ENCODE measurements around the gene SULT1B1.

DNA sequence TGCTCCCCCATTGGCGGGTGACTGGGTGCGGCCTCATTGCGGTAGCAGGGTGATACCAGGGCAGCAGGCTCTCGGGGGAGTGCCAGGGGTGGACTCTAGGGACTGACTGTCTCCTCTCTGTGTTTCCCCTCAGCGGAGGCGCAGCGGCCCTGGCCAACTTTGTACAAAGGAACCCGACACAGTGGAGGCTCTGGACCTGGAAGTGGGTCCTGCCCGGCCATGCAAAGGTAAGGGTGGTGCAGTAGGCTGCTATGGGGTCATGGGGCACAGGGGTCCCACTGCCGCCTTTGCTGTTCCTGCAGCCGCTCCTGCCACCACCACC, 16.3 kb downstream of the SULT1B1 start:
- TF ChIP-seq, protein P1, sequence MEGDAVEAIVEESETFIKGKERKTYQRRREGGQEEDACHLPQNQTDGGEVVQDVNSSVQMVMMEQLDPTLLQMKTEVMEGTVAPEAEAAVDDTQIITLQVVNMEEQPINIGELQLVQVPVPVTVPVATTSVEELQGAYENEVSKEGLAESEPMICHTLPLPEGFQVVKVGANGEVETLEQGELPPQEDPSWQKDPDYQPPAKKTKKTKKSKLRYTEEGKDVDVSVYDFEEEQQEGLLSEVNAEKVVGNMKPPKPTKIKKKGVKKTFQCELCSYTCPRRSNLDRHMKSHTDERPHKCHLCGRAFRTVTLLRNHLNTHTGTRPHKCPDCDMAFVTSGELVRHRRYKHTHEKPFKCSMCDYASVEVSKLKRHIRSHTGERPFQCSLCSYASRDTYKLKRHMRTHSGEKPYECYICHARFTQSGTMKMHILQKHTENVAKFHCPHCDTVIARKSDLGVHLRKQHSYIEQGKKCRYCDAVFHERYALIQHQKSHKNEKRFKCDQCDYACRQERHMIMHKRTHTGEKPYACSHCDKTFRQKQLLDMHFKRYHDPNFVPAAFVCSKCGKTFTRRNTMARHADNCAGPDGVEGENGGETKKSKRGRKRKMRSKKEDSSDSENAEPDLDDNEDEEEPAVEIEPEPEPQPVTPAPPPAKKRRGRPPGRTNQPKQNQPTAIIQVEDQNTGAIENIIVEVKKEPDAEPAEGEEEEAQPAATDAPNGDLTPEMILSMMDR (IDR thresholded peaks at IDR 0.05; ENCODE audit: control extremely low read depth in 1 of 3, insufficient read depth in 1 of 3, low read depth in 1 of 3, low read length in 3 of 3) = no peak
- TF ChIP-seq JUND (IDR thresholded peaks at IDR 0.05; ENCODE audit: low read length) (no peak), TAF1 (IDR thresholded peaks at IDR 0.05; ENCODE audit: low read depth, low read length) (no peak), YY1 (IDR thresholded peaks at IDR 0.05; ENCODE audit: low read depth, low read length) (no peak), BACH1 (IDR thresholded peaks at IDR 0.05; ENCODE audit: low read length) (no peak), POLR2A (IDR thresholded peaks at IDR 0.05; ENCODE audit: control extremely low read depth in 1 of 2, low read depth in 2 of 2, low read length in 2 of 2) (no peak), POLR2AphosphoS5 (IDR thresholded peaks at IDR 0.05; ENCODE audit: low read depth, low read length) (no peak)
